A549 (cell line): ENCODE measurements around the gene GTPBP1. TPM values are rescaled to one million over a fixed set of nuclear protein-coding genes. Genes with fewer than 3 reads are reported as not detected.

ENCODE experiments used
- ATAC-seq, 2 experiments: fragments of 200-7000 bp in 1 of 2; fragments of >200 bp in 1 of 2; cut with Nextera tagmentation in 1 of 2; cut with Tn5 transposase in 1 of 2; 3 replicates each; pipeline versions ENCODE4 v1.8.0 to v1.9.1; 2018 to 2020; ENCODE audit warnings: mild to moderate bottlenecking in 1 of 2, moderate library complexity in 1 of 2
- CTCF ChIA-PET: fragments of 300-600 bp; sonication (Branson Sonifier 250); formaldehyde crosslinking; extraction: SDS; loops from one replicate; lab custom pipeline; 2021; ENCODE audit warnings: antibody characterized with exemption, inconsistent platforms; lab: Yijun Ruan, JAX
- POLR2A ChIA-PET: fragments of 350-600 bp; formaldehyde crosslinking; extraction: SDS; loops from one replicate; lab custom pipeline; 2021; ENCODE audit warnings: antibody characterized with exemption, inconsistent platforms; lab: Yijun Ruan, JAX
- DNase-seq, 2 experiments: peaks; one replicate each; pipeline versions ENCODE4 v3.0.0 to v3.0.0-alpha.2; 2011 to 2016; ENCODE audit warnings: low read depth in 1 of 2, low spot score in 1 of 2
- FAIRE-seq: peaks from 2 replicates; lab custom pipeline; 2011; peaks lifted over from hg19 to GRCh38; lab: Jason Lieb, UNC
- H3K27ac ChIP-seq, 2 experiments: fragments of >200 bp; sonication (Bioruptor Twin); formaldehyde crosslinking; 3 replicates each; pipeline ENCODE4 v1.5.1; 2016 to 2017
- H3K4me1 ChIP-seq: fragments of >200 bp; sonication (Bioruptor Twin); formaldehyde crosslinking; 3 replicates; pipeline ENCODE4 v1.6.1; 2016
- H3K4me2 ChIP-seq: fragments of >200 bp; sonication (Bioruptor Twin); formaldehyde crosslinking; 3 replicates; pipeline ENCODE4 v1.6.1; 2016
- H3K4me3 ChIP-seq: fragments of >200 bp; sonication (Bioruptor Twin); formaldehyde crosslinking; 3 replicates; pipeline ENCODE4 v1.5.1; 2016
- H3K9me3 ChIP-seq: fragments of >200 bp; sonication (Bioruptor Twin); formaldehyde crosslinking; 3 replicates; pipeline ENCODE4 v1.6.1; 2016
- BHLHE40 ChIP-seq: IDR thresholded peaks from 2 replicates; pipeline ENCODE4 v1.6.1; 2012; ENCODE audit warnings: low read depth, low read length, inconsistent platforms
- CBX8 ChIP-seq: fragments of 200-600 bp; sonication (generic); IDR thresholded peaks from 2 replicates; pipeline ENCODE4 v1.6.1; 2016
- CEBPB ChIP-seq, 2 experiments: fragments of >200 bp in 1 of 2; sonication (Bioruptor Twin) in 1 of 2; formaldehyde crosslinking in 1 of 2; IDR thresholded peaks; 2 replicates each; pipeline ENCODE4 v1.6.1; 2012 to 2016
- CHD2 ChIP-seq: fragments of 150-350 bp; IDR thresholded peaks from 2 replicates; pipeline ENCODE4 v1.6.1; 2014; ENCODE audit warnings: low read length; ENCODE audit not compliant: partially characterized antibody
- CHD4 ChIP-seq: fragments of 200-600 bp; sonication (generic); IDR thresholded peaks from 2 replicates; pipeline ENCODE4 v1.6.1; 2016; ENCODE audit warnings: antibody characterized with exemption, mild to moderate bottlenecking, borderline replicate concordance
- EHMT2 ChIP-seq: fragments of 200-600 bp; sonication (generic); IDR thresholded peaks from 2 replicates; pipeline ENCODE4 v1.6.1; 2016; ENCODE audit warnings: antibody characterized with exemption, low read depth, mild to moderate bottlenecking, moderate library complexity
- EP300 ChIP-seq, 2 experiments: fragments of >200 bp; sonication (Bioruptor Twin); formaldehyde crosslinking; IDR thresholded peaks; 2 replicates in 1 of 2; 3 replicates in 1 of 2; pipeline ENCODE4 v1.6.1; 2016 to 2017
- ESRRA ChIP-seq: fragments of 150-350 bp; IDR thresholded peaks from 2 replicates; pipeline ENCODE4 v1.6.1; 2014; ENCODE audit warnings: mild to moderate bottlenecking, low read length, borderline replicate concordance
- FOSB ChIP-seq: fragments of 250-450 bp; sonication (Bioruptor Pico); IDR thresholded peaks from 2 replicates; pipeline ENCODE4 v1.5.0; 2020; ENCODE audit warnings: mild to moderate bottlenecking, moderate library complexity
- FOSL2 ChIP-seq, 2 experiments: fragments of 450-650 bp in 1 of 2; fragments of >200 bp in 1 of 2; sonication (Bioruptor Twin) in 1 of 2; formaldehyde crosslinking; IDR thresholded peaks; 2 replicates each; pipeline versions ENCODE4 v1.5.0 to v1.6.1; 2016 to 2020; ENCODE audit warnings: mild to moderate bottlenecking in 1 of 2, moderate library complexity in 1 of 2
- FOXS1 ChIP-seq: fragments of 250-450 bp; sonication (Bioruptor Pico); IDR thresholded peaks from 2 replicates; pipeline ENCODE4 v1.5.0; 2020; ENCODE audit warnings: mild to moderate bottlenecking, moderate library complexity
- HEYL ChIP-seq: fragments of 250-450 bp; sonication (Bioruptor Pico); IDR thresholded peaks from 2 replicates; pipeline ENCODE4 v1.8.0; 2021; ENCODE audit warnings: mild to moderate bottlenecking, moderate library complexity
- JUN ChIP-seq, 2 experiments: fragments of >200 bp; sonication (Bioruptor Twin); formaldehyde crosslinking; IDR thresholded peaks; 2 replicates in 1 of 2; 3 replicates in 1 of 2; pipeline ENCODE4 v1.6.1; 2016 to 2017
- MAFK ChIP-seq: fragments of 450-650 bp; IDR thresholded peaks from 2 replicates; pipeline ENCODE4 v1.6.1; 2014; ENCODE audit not compliant: partially characterized antibody
- MYC ChIP-seq: IDR thresholded peaks from 2 replicates; pipeline ENCODE4 v1.6.1; 2012; ENCODE audit warnings: mild to moderate bottlenecking, inconsistent platforms, low read length, improper control_type of control experiment, borderline replicate concordance
- NPAS2 ChIP-seq: fragments of 250-450 bp; sonication (Bioruptor Pico); IDR thresholded peaks from 2 replicates; pipeline ENCODE4 v1.8.0; 2022; ENCODE audit warnings: mild to moderate bottlenecking, moderate library complexity, borderline replicate concordance
- PHF8 ChIP-seq: fragments of 200-600 bp; sonication (generic); IDR thresholded peaks from 2 replicates; pipeline ENCODE4 v1.6.1; 2016; ENCODE audit warnings: low read depth, mild to moderate bottlenecking, antibody characterized with exemption, moderate library complexity, borderline replicate concordance
- RAD21 ChIP-seq, 2 experiments: fragments of >200 bp in 1 of 2; sonication (Bioruptor Twin) in 1 of 2; formaldehyde crosslinking in 1 of 2; IDR thresholded peaks in 1 of 2; conservative IDR thresholded peaks in 1 of 2; 2 replicates in 1 of 2; 3 replicates in 1 of 2; pipeline ENCODE4 v1.6.1; 2012 to 2018; ENCODE audit warnings: inconsistent platforms in 1 of 2
- ZNF302 ChIP-seq: fragments of 250-450 bp; sonication (Bioruptor Pico); IDR thresholded peaks from 2 replicates; pipeline ENCODE4 v1.9.0; 2021; ENCODE audit warnings: inconsistent platforms, mild to moderate bottlenecking, moderate library complexity
- ZSCAN20 ChIP-seq: fragments of 250-450 bp; sonication (Bioruptor Pico); IDR thresholded peaks from 2 replicates; pipeline ENCODE4 v1.8.0; 2022; ENCODE audit warnings: mild to moderate bottlenecking, moderate library complexity
- WGBS: methylation state at CpG from one replicate; pipeline ENCODE4 v1.1.6; 2017; ENCODE audit errors: missing lambda C conversion rate; 5-methylcytosine and 5-hydroxymethylcytosine counted together
- polyA plus RNA-seq, 4 experiments: library from polyadenylated mRNA; depleted of rRNA in 3 of 4; stranded (reverse); fragments of >200 nt; fragmentation: RNase III in 1 of 4; extraction: RNeasy Plus Mini Kit Qiagen cat#74134 plus additional on column Dnase treatment in 1 of 4; gene quantifications; 2 replicates in 3 of 4; 3 replicates in 1 of 4; pipeline ENCODE4 v1.2.3, GENCODE V29; 2011 to 2017
- TF ChIP-seq, protein P1 (sequence below): IDR thresholded peaks from 2 replicates; pipeline ENCODE4 v1.6.1; 2012

GTPBP1 gene
- polyA plus RNA-seq, 2 of the 4 experiments (the other 2 are of a cell fraction): 9.0 to 15.1 TPM

DNA sequence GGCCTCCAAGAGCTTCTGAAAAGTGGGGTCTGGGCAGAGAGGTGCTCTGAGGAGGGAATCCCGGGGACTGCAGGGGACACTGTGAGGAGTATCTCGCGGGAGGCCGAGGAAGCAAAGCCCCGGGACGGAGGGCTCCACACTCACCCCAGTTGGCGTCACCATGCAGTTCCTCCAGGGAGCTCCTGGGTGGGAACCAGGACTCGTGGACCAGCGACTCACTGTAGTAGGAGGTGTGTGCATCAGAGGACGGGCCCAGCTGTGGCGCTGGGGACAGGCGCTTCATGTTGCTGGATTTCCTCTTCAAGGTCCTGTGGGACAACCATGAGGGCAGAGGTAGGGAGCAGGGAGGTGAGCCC, 45.3 kb downstream of the GTPBP1 start (continued):
- TF ChIP-seq MYC (no peak), CEBPB (IDR thresholded peaks at IDR 0.05) (no peak), NPAS2 (no peak), FOSL2 (IDR thresholded peaks at IDR 0.05) (no peak), FOSL2 (CRISPR knock-in tag; IDR thresholded peaks at IDR 0.05) (no peak)
- TF ChIP-seq, protein P1, sequence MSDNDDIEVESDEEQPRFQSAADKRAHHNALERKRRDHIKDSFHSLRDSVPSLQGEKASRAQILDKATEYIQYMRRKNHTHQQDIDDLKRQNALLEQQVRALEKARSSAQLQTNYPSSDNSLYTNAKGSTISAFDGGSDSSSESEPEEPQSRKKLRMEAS: no peak

DNA sequence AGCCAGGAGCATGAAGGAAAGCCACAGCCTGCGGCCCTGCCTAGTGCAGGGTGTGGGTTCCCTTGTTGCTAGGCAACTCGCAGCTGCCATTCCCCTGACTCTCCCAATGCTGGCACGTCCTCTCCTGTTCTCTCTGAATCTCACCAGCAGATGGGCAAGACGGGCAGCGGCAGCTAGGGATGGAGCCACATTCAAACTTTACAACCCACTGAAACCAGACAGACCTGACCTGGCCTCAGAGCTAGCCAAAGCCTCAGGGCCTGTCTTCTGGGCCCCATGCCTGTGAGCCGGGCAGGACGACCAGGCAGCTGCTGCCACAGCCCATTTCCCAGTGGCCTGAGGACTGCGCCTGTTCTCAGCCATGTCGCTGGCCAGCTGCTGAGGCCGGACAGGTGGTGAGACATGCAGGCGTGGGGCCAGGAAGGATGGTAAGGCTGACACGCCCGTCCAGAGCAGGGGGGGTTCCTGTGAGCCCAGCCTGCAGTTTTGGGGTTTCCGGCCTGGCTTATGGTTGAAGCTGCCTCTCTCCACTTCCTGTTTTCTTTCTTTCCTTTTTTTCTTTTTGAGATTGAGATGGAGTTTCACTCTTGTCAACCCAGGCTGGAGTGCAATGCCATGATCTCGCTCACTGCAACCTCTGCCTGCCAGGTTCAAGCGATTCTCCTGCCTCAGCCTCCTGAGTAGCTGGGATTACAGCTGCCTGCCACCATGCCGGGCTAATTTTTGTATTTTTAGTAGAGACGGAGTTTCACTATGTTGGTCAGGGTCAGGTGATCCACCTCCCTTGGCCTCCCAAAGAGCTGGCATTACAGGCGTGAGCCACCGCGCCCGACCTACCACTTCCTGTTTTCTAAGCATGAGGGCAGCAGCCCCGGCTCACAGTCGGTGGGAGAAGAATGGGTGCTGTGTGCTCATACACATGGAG, 45.9 kb downstream of the GTPBP1 start:
- H3K4me1 ChIP-seq: peaks cover 15% of the 10 kb centered on the region
- FAIRE-seq (no peak), ATAC-seq (no peak), DNase-seq (no peak)
- H3K4me3 ChIP-seq: no peak overlapping the region
- H3K4me2 ChIP-seq: no peak overlapping the region
- 86% methylated on average over 15 of the region's 24 CpGs for WGBS
- CTCF ChIA-PET: interaction anchor here (0.5 to 2.2 kb wide), 5 partner anchors 17 to 253 kb away, joined by 3 to 6 read pairs (median 4); no protein-coding TSS in a partner anchor
- POLR2A ChIA-PET: no interaction called here
- TF ChIP-seq MAFK (no peak), JUN (IDR thresholded peaks at IDR 0.05) (no peak), CEBPB (IDR thresholded peaks at IDR 0.05) (no peak), BHLHE40 (no peak), EHMT2 (no peak), PHF8 (no peak)
- no peak overlapping the region for H3K27ac ChIP-seq
- no peaks in the 10 kb centered on the region for H3K9me3 ChIP-seq

DNA sequence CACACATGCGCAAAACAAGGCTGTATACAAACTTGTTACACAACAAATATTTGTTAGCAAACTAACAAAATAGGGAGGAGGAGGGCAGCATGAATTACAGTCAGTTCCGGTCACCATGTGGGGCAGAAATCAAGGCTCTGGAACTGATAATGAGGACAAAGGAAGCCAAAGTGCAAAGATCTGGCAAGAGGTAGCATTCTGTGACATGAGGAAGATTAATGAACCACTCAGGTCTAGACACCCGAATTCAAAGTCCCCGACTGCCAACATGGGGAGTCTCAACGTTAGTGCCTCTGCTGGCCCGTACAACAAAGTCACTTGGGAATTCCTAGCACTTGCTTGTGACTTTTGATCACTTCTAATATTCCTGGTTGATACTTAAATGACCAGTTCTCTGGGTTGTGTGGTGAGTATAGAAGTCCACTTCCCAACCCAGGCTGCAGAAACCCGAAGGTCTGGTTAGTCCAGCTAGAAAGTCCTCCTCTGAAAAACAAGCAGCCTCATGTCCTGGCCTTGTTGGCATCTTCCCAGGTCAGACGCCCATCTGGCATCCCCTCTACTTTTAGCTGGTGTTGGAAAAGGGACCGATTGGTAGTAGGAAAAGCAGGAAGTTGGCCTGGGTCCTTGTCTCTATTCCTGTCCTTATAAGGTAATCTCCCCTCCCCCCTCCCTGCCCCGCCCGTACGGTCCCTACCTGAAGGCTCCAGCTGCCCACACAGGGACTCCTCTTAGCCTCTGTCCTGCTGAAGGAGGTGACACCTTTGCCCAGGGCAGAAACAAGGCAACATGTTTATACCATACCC, 48.4 kb downstream of the GTPBP1 start:
- peak overlapping the region; percentile 99; a peak in 5 of 6 replicates for H3K27ac ChIP-seq
- no peak for TF ChIP-seq RAD21 (conservative IDR thresholded peaks at IDR 0.05 in 1 of 2, IDR thresholded peaks at IDR 0.05 in 1 of 2)
- TF ChIP-seq ZSCAN20 (CRISPR knock-in tag): no peak
- TF ChIP-seq, protein P1: no peak
- no peak for TF ChIP-seq FOXS1
- no peak for TF ChIP-seq HEYL (CRISPR knock-in tag)
- TF ChIP-seq CBX8: no peak
- TF ChIP-seq CHD4: no peak
- TF ChIP-seq EP300 (IDR thresholded peaks at IDR 0.05): no peak
- no peak for TF ChIP-seq FOSB (CRISPR knock-in tag)
- TF ChIP-seq ESRRA: no peak
- no peak for TF ChIP-seq CHD2
- TF ChIP-seq MYC: no peak
- TF ChIP-seq ZNF302 (CRISPR knock-in tag): no peak
- CTCF ChIA-PET: interaction anchor here (0.9 to 8.1 kb wide), 5 partner anchors 9 to 249 kb away, joined by 3 to 75 read pairs (median 3); no protein-coding TSS in a partner anchor
- H3K4me3 ChIP-seq: peak overlapping the region; percentile 100; the same call in 2 of the 3 replicates
- no peaks in the 10 kb centered on the region for H3K9me3 ChIP-seq
- DNase-seq (no peak), FAIRE-seq (no peak), ATAC-seq (no peak)
- peaks cover 22% of the 10 kb centered on the region for H3K4me1 ChIP-seq
- POLR2A ChIA-PET: no interaction called here
- peak overlapping the region; percentile 90 for H3K4me2 ChIP-seq
- 64% methylated on average over 10 of the region's 12 CpGs for WGBS
